ENCODE measurements around the gene PPP2R3A.

- TF ChIP-seq, protein P1, sequence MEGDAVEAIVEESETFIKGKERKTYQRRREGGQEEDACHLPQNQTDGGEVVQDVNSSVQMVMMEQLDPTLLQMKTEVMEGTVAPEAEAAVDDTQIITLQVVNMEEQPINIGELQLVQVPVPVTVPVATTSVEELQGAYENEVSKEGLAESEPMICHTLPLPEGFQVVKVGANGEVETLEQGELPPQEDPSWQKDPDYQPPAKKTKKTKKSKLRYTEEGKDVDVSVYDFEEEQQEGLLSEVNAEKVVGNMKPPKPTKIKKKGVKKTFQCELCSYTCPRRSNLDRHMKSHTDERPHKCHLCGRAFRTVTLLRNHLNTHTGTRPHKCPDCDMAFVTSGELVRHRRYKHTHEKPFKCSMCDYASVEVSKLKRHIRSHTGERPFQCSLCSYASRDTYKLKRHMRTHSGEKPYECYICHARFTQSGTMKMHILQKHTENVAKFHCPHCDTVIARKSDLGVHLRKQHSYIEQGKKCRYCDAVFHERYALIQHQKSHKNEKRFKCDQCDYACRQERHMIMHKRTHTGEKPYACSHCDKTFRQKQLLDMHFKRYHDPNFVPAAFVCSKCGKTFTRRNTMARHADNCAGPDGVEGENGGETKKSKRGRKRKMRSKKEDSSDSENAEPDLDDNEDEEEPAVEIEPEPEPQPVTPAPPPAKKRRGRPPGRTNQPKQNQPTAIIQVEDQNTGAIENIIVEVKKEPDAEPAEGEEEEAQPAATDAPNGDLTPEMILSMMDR (IDR thresholded peaks at IDR 0.05): no peak
- no peak for TF ChIP-seq POLR2A (IDR thresholded peaks at IDR 0.05)
Measured at GRCh38 chr3:136023264-136023978, 57.9 kb downstream of the PPP2R3A start.
